Motor neuron (in vitro differentiated cells): ENCODE measurements around the gene NRP1. TPM values are rescaled to one million over a fixed set of nuclear protein-coding genes. Genes with fewer than 3 reads are reported as not detected.

Source experiments
- ATAC-seq, 8 experiments: fragments of 200-7000 bp; cut with Tn5 transposase; replicated peaks in 6 of 8; 2 replicates each; pipeline ENCODE4 v1.8.0; 2021; ENCODE audit warnings: mild to moderate bottlenecking in 8 of 8, moderate library complexity in 8 of 8
- H3K27ac ChIP-seq, 2 donors: fragments of 250-450 bp; sonication (Bioruptor Pico); 2 replicates each; pipeline ENCODE4 v1.9.0; 2021; ENCODE audit warnings: antibody characterized with exemption in 2 of 2, mild to moderate bottlenecking in 2 of 2, moderate library complexity in 1 of 2
- H3K4me1 ChIP-seq, 2 donors: fragments of 250-450 bp; sonication (Bioruptor Pico); replicated peaks in 1 of 2; 2 replicates each; pipeline ENCODE4 v1.6.1; 2021; ENCODE audit warnings: antibody characterized with exemption in 2 of 2, mild to moderate bottlenecking in 2 of 2, moderate library complexity in 1 of 2
- H3K4me3 ChIP-seq, 5 donors: fragments of 250-450 bp; sonication (Bioruptor Pico); 2 replicates each; pipeline ENCODE4 v1.9.0; 2021; ENCODE audit warnings: antibody characterized with exemption in 5 of 5, mild to moderate bottlenecking in 5 of 5, moderate library complexity in 4 of 5
- WGBS, 10 experiments: fragments of 450-650 bp; shearing (Covaris generic); methylation state at CpG; one replicate each; pipeline ENCODE4 v1.0.0; 2022; 5-methylcytosine and 5-hydroxymethylcytosine counted together
- in situ Hi-C, 9 experiments: fragments of 400-800 bp; cut with MboI; loops; one replicate each; pipeline ENCODE4 v1.15.0; 2021; ENCODE audit warnings: low sequenced_read_pairs in 9 of 9, low pct_unique_long_range_greater_than_20kb in 2 of 9; ENCODE audit not compliant: unreplicated experiment in 9 of 9
- total RNA-seq, 8 experiments: library from RNA; unstranded; fragments of 300-600 nt; gene quantifications; 2 replicates each; pipeline versions ENCODE4 v1.2.3 to v1.2.4, GENCODE V29; 2022

NRP1 gene
- total RNA-seq, 8 experiments from 2014 or later = 35.7 to 84.8 (median 61.7) TPM

GRCh38 chr10:33330543-33331378, 3.7 kb downstream of the NRP1 start:
- H3K27ac ChIP-seq = no peak overlapping the region
- H3K4me1 ChIP-seq = peaks cover 9 to 42% of the 10 kb centered on the region in 2 donors
- in situ Hi-C loops = loop anchor here in 4 of 9 experiments (10.0 to 25.0 kb wide), 3 partner anchors 332 to 1307 kb away; no protein-coding TSS in a partner anchor
- ATAC-seq = peak; percentile 8 to 27 (median 19)
- WGBS, 10 experiments = 0 to 18% (median 6%) methylated on average over 3 to 13 of the region's 13 CpGs
- peak overlapping the region; percentile 59 to 95 (median 69) for H3K4me3 ChIP-seq

- no peak overlapping the region for H3K4me3 ChIP-seq
- in situ Hi-C loops = loop anchor here in 3 of 9 experiments (25.0 kb wide), 2 partner anchors 333 to 1308 kb away; no protein-coding TSS in a partner anchor
- ATAC-seq = no peak
- H3K4me1 ChIP-seq = peaks cover 9 to 48% of the 10 kb centered on the region in 2 donors
- H3K27ac ChIP-seq = no peak overlapping the region
- WGBS, 10 experiments = 80 to 100% (median 100%) methylated on average over 1 to 2 of the region's 2 CpGs
These were observed 5.3 kb downstream of the NRP1 start for GRCh38 chr10:33329178-33329577.

GRCh38 chr10:33328253-33328652, 6.2 kb downstream of the NRP1 start:
- Histone ChIP-seq H3K4me3 (no peak overlapping the region), H3K27ac (no peak overlapping the region), H3K4me1 (peaks cover 9 to 49% of the 10 kb centered on the region in 2 donors)
- 88 to 100% (median 95%) methylated on average over 2 to 3 of the region's 3 CpGs; no CpG with 5 or more reads in 3 of the 10 experiments for whole genome bisulfite sequencing, 10 experiments
- in situ Hi-C loops = loop anchor here in 3 of 9 experiments (25.0 kb wide), 2 partner anchors 334 to 1309 kb away; no protein-coding TSS in a partner anchor
- ATAC-seq = no peak

- H3K27ac ChIP-seq = no peak overlapping the region
- no peak overlapping the region for H3K4me3 ChIP-seq
- ATAC-seq = peak in 3 of 8 experiments; percentile 22 to 28 (median 24)
- in situ Hi-C loops = loop anchor here in 3 of 9 experiments (25.0 kb wide), 2 partner anchors 335 to 1310 kb away; no protein-coding TSS in a partner anchor
- peaks cover 9 to 49% of the 10 kb centered on the region in 2 donors for H3K4me1 ChIP-seq
These were observed 6.7 kb downstream of the NRP1 start for GRCh38 chr10:33327751-33328150.

GRCh38 chr10:33326933-33327332, 7.5 kb downstream of the NRP1 start:
- in situ Hi-C loops = loop anchor here in 3 of 9 experiments (25.0 kb wide), 2 partner anchors 335 to 1310 kb away; no protein-coding TSS in a partner anchor
- WGBS, 10 experiments = 37 to 100% (median 93%) methylated on average over 1 to 2 of the region's 2 CpGs
- Histone ChIP-seq H3K27ac (no peak overlapping the region), H3K4me1 (peaks cover 9 to 49% of the 10 kb centered on the region in 2 donors), H3K4me3 (no peak overlapping the region)
- no peak for ATAC-seq

- WGBS, 10 experiments = 60 to 100% (median 79%) methylated on average over 1 to 2 of the region's 2 CpGs; no CpG with 5 or more reads in 2 of the 10 experiments
- ATAC-seq = no peak
- no peak overlapping the region for H3K27ac ChIP-seq
- in situ Hi-C loops = loop anchor here in 3 of 9 experiments (25.0 kb wide), 2 partner anchors 336 to 1311 kb away; no protein-coding TSS in a partner anchor
- no peak overlapping the region for H3K4me3 ChIP-seq
- H3K4me1 ChIP-seq = peaks cover 4 to 49% of the 10 kb centered on the region in 2 donors
These were observed 8.5 kb downstream of the NRP1 start for GRCh38 chr10:33325929-33326328.

- WGBS, 10 experiments = 81 to 100% (median 95%) methylated on average over 3 to 6 of the region's 6 CpGs
- H3K27ac ChIP-seq = no peak overlapping the region
- ATAC-seq = no peak
- no peak overlapping the region for H3K4me3 ChIP-seq
- H3K4me1 ChIP-seq = peaks cover 0 to 33% of the 10 kb centered on the region in 2 donors
- in situ Hi-C loops = loop anchor here in 3 of 9 experiments (25.0 kb wide), 2 partner anchors 111 to 1314 kb away; no protein-coding TSS in a partner anchor
These were observed 10.7 kb downstream of the NRP1 start for GRCh38 chr10:33323721-33324120.

- ATAC-seq = no peak
- in situ Hi-C loops = loop anchor here in 3 of 9 experiments (25.0 kb wide), 2 partner anchors 109 to 1316 kb away; no protein-coding TSS in a partner anchor
- Histone ChIP-seq H3K4me3 (no peak overlapping the region), H3K4me1 (peaks cover 0 to 20% of the 10 kb centered on the region in 2 donors), H3K27ac (no peak overlapping the region)
- 40 to 100% (median 84%) methylated on average over 2 to 6 of the region's 6 CpGs; no CpG with 5 or more reads in 1 of the 10 experiments for WGBS, 10 experiments
These were observed 13.0 kb downstream of the NRP1 start for GRCh38 chr10:33321516-33321915.

- Histone ChIP-seq H3K27ac (no peak overlapping the region), H3K4me1 (peaks cover 6 to 9% of the 10 kb centered on the region in 2 donors), H3K4me3 (no peak overlapping the region)
- 63 to 100% (median 100%) methylated on average over 2 to 5 of the region's 7 CpGs; no CpG with 5 or more reads in 3 of the 10 experiments for WGBS, 10 experiments
- ATAC-seq = peak in 1 of 8 experiments; percentile 29
- in situ Hi-C loops = loop anchor here in 3 of 9 experiments (25.0 kb wide), 2 partner anchors 108 to 1317 kb away; no protein-coding TSS in a partner anchor
These were observed 14.2 kb downstream of the NRP1 start for GRCh38 chr10:33320288-33320687.

- in situ Hi-C loops = loop anchor here in 3 of 9 experiments (25.0 kb wide), 2 partner anchors 104 to 1321 kb away; no protein-coding TSS in a partner anchor
- Histone ChIP-seq H3K27ac (no peak overlapping the region), H3K4me3 (no peak overlapping the region), H3K4me1 (peaks cover 5 to 6% of the 10 kb centered on the region in 2 donors)
- peak in 3 of 8 experiments; percentile 36 to 63 (median 38) for ATAC-seq
- WGBS, 10 experiments = 79 to 100% (median 90%) methylated on average over 1 to 4 of the region's 4 CpGs; no CpG with 5 or more reads in 1 of the 10 experiments
These were observed 18.6 kb downstream of the NRP1 start for GRCh38 chr10:33315891-33316290.

GRCh38 chr10:33314811-33315561, 19.5 kb downstream of the NRP1 start:
- Histone ChIP-seq H3K4me3 (no peak overlapping the region), H3K4me1 (peaks cover 5 to 6% of the 10 kb centered on the region in 2 donors), H3K27ac (no peak overlapping the region)
- WGBS, 10 experiments = 0 to 100% (median 79%) methylated on average over 1 to 5 of the region's 5 CpGs
- ATAC-seq = peak in 4 of 8 experiments; percentile 19 to 76 (median 66)
- in situ Hi-C loops = loop anchor here in 3 of 9 experiments (25.0 kb wide), 2 partner anchors 103 to 1322 kb away; no protein-coding TSS in a partner anchor

GRCh38 chr10:33311640-33312039, 22.8 kb downstream of the NRP1 start:
- ATAC-seq = no peak
- Histone ChIP-seq H3K4me1 (peaks cover 6% of the 10 kb centered on the region in 2 donors), H3K4me3 (no peak overlapping the region), H3K27ac (no peak overlapping the region)
- 100% methylated on average over 1 of the region's 1 CpG; no CpG with 5 or more reads in 6 of the 10 experiments for WGBS, 10 experiments
- in situ Hi-C loops = loop anchor here in 3 of 9 experiments (25.0 kb wide), 2 partner anchors 99 to 1326 kb away; no protein-coding TSS in a partner anchor
